HepG2 (cell line): ENCODE measurements around the gene CH25H. TPM values are rescaled to one million over a fixed set of nuclear protein-coding genes. Genes with fewer than 3 reads are reported as not detected.

Source experiments
- ATAC-seq: fragments of 200-7000 bp; cut with Tn5 transposase; 3 replicates; pipeline ENCODE4 v1.9.1; 2020; ENCODE audit warnings: mild to moderate bottlenecking, moderate library complexity
- BruUV-seq: library from RNA; stranded (reverse); fragments of 400-500 nt; replicated peaks from 2 replicates; lab custom pipeline; 2021; lab: Mats Ljungman, UMichigan
- CTCF ChIA-PET: fragments of 300-600 bp; formaldehyde crosslinking; extraction: SDS; loops from one replicate; lab custom pipeline; 2021; ENCODE audit warnings: low total read pairs, inconsistent platforms, low intra/inter-chr PET ratio; lab: Yijun Ruan, JAX
- POLR2A ChIA-PET: fragments of 350-600 bp; sonication (Branson Sonifier 250); formaldehyde crosslinking; loops from one replicate; lab custom pipeline; 2020; ENCODE audit warnings: antibody characterized with exemption, inconsistent platforms; lab: Yijun Ruan, JAX
- DNase-seq: peaks from one replicate; pipeline ENCODE4 v3.0.0-alpha.2; 2015; ENCODE audit warnings: low spot score
- FAIRE-seq: peaks from 3 replicates; lab custom pipeline; 2011; peaks lifted over from hg19 to GRCh38; lab: Jason Lieb, UNC
- H2AFZ ChIP-seq: one replicate; pipeline ENCODE4 v1.6.1; 2011; ENCODE audit warnings: low read length, inconsistent platforms
- H3K27ac ChIP-seq: fragments of 300-600 bp; 3 replicates; pipeline ENCODE4 v1.8.0; 2011; ENCODE audit warnings: mixed run types, mild to moderate bottlenecking, mixed read lengths, low read length, inconsistent platforms; ENCODE audit not compliant: insufficient read depth; ENCODE audit errors: extremely low read length
- H3K27me3 ChIP-seq, 2 experiments: fragments of 200-600 bp in 1 of 2; 2 replicates in 1 of 2; 3 replicates in 1 of 2; pipeline versions ENCODE4 v1.6.0 to v1.8.0; 2011; ENCODE audit warnings: low read length in 2 of 2, mild to moderate bottlenecking in 2 of 2, moderate library complexity in 2 of 2, inconsistent platforms in 1 of 2; ENCODE audit not compliant: insufficient read depth in 2 of 2, control insufficient read depth in 1 of 2
- H3K36me3 ChIP-seq, 2 experiments: fragments of 200-600 bp in 1 of 2; replicated peaks in 1 of 2; 2 replicates in 1 of 2; 3 replicates in 1 of 2; pipeline versions ENCODE4 v1.5.1 to v1.8.0; 2011; ENCODE audit warnings: low read length in 2 of 2, inconsistent platforms in 1 of 2; ENCODE audit not compliant: insufficient read depth in 2 of 2, control insufficient read depth in 1 of 2
- H3K4me1 ChIP-seq: 2 replicates; pipeline ENCODE4 v1.5.1; 2012; ENCODE audit warnings: low read length, inconsistent platforms; ENCODE audit not compliant: insufficient read depth
- H3K4me2 ChIP-seq: 2 replicates; pipeline ENCODE4 v1.6.0; 2011; ENCODE audit warnings: low read depth, low read length, inconsistent platforms
- H3K4me3 ChIP-seq, 3 experiments: fragments of 200-600 bp in 1 of 3; sonication (generic), shearing (Covaris generic) in 1 of 3; replicated peaks in 1 of 3; 2 replicates each; pipeline ENCODE4 v1.5.1; 2011 to 2016; ENCODE audit warnings: low read length in 3 of 3, inconsistent platforms in 2 of 3, low read depth in 2 of 3, mild to moderate bottlenecking in 2 of 3, control low read depth in 1 of 3, mixed read lengths in 1 of 3; ENCODE audit not compliant: insufficient read depth in 1 of 3
- H3K79me2 ChIP-seq: one replicate; pipeline ENCODE4 v1.6.1; 2011; ENCODE audit warnings: low read length, inconsistent platforms; ENCODE audit not compliant: insufficient read depth
- H3K9ac ChIP-seq: 2 replicates; pipeline ENCODE4 v1.6.0; 2011; ENCODE audit warnings: mild to moderate bottlenecking, low read depth, low read length, inconsistent platforms; ENCODE audit not compliant: insufficient read depth
- H3K9me3 ChIP-seq: 2 replicates; pipeline ENCODE4 v1.5.1; 2012; ENCODE audit warnings: mild to moderate bottlenecking, low read length
- H4K20me1 ChIP-seq: 2 replicates; pipeline ENCODE4 v1.6.0; 2011; ENCODE audit warnings: inconsistent platforms, mild to moderate bottlenecking, low read length, moderate library complexity; ENCODE audit not compliant: insufficient read depth
- ARID2 ChIP-seq: sonication (generic); formaldehyde crosslinking; IDR thresholded peaks from 2 replicates; pipeline ENCODE4 v1.8.1; 2022; ENCODE audit warnings: mild to moderate bottlenecking, missing genetic modification reagents, borderline replicate concordance
- CTCF ChIP-seq: sonication (generic); formaldehyde crosslinking; IDR thresholded peaks from 2 replicates; pipeline ENCODE4 v1.5.0; 2020; ENCODE audit warnings: mild to moderate bottlenecking, missing genetic modification reagents, moderate library complexity
- SMC3 ChIP-seq: IDR thresholded peaks from 2 replicates; pipeline ENCODE4 v1.6.1; 2011; ENCODE audit warnings: low read length, improper control_type of control experiment
- STAG1 ChIP-seq: sonication (generic); formaldehyde crosslinking; IDR thresholded peaks from 2 replicates; pipeline ENCODE4 v1.4.0; 2020; ENCODE audit warnings: missing genetic modification reagents
- ZNF512 ChIP-seq: sonication (generic); formaldehyde crosslinking; IDR thresholded peaks from 2 replicates; pipeline ENCODE4 v1.4.0; 2020; ENCODE audit warnings: mild to moderate bottlenecking, missing genetic modification reagents
- WGBS: methylation state at CpG from one replicate; pipeline ENCODE4 v1.1.6; 2017; ENCODE audit warnings: low lambda C conversion rate; 5-methylcytosine and 5-hydroxymethylcytosine counted together
- in situ Hi-C: cut with HindIII; loops from 2 replicates; pipeline ENCODE4 v1.10.0; 2017; ENCODE audit warnings: low pct_unique_long_range_greater_than_20kb; ENCODE audit not compliant: extremely low pct_ligation_motif_present
- intact Hi-C: fragments of 100-400 bp; cut with micrococcal nuclease; formaldehyde crosslinking; loops from one replicate; pipeline ENCODE4 v1.10.0; 2022; ENCODE audit not compliant: unreplicated experiment
- polyA plus RNA-seq, 8 experiments: library from polyadenylated mRNA; depleted of rRNA in 3 of 8; stranded (reverse) in 7 of 8; unstranded in 1 of 8; fragments of >200 nt; fragmentation: Illumina TruSeq in 4 of 8; extraction: Trizol in 4 of 8; gene quantifications; 2 replicates each; pipeline versions ENCODE4 v1.2.1 to v1.2.3, GENCODE V29; 2011 to 2016; ENCODE audit warnings: low read depth in 4 of 8, missing spikeins in 1 of 8, mixed read lengths in 1 of 8; ENCODE audit not compliant: insufficient read depth in 1 of 8
- total RNA-seq, 5 experiments: library from RNA; depleted of rRNA; stranded (reverse); fragments of >200 nt; fragmentation: Illumina TruSeq; extraction: Trizol; gene quantifications; 2 replicates each; pipeline ENCODE4 v1.2.3, GENCODE V29; 2016; ENCODE audit warnings: low read depth in 1 of 5

Gene CH25H
- total and polyA plus RNA-seq, 2 of the 13 experiments (the other 11 are each of a cell fraction or from before 2014, with no cell fraction given), result not detected

GRCh38 chr10:89217057-89217990 is 10.2 kb upstream of the CH25H start:
- DNase-seq (peak; percentile 43), FAIRE-seq (peak; percentile 44), ATAC-seq (no peak)
- ChIA-PET CTCF (interaction anchor here (1.8 to 2.7 kb wide), 3 partner anchors 187 to 346 kb away, joined by 8 to 26 read pairs (median 14); no protein-coding TSS in a partner anchor), POLR2A (no interaction called here)
- no peak overlapping the region for H3K4me3 ChIP-seq
- no peaks in the 10 kb centered on the region for H3K79me2 ChIP-seq
- H4K20me1 ChIP-seq, result peaks cover 6% of the 10 kb centered on the region; the same call in 1 of the 2 replicates
- H3K27ac ChIP-seq, result no peak overlapping the region
- H3K4me2 ChIP-seq, result no peak overlapping the region
- H3K36me3 ChIP-seq, result peaks cover 3 to 19% of the 10 kb centered on the region in 2 experiments; a peak in 4 of 5 replicates
- intact Hi-C loops, result loop anchor here (1.0 to 2.0 kb wide), 4 partner anchors 33 to 383 kb away; partner anchors contain the start of gene LIPA
- 35% methylated on average over 6 of the region's 6 CpGs for WGBS
- H3K27me3 ChIP-seq, result no peaks in the 10 kb centered on the region
- no peaks in the 10 kb centered on the region for H3K9me3 ChIP-seq
- in situ Hi-C loops, result loop anchor here (25.0 kb wide), 1 partner anchor 380 kb away; no protein-coding TSS in a partner anchor
- H3K9ac ChIP-seq, result no peak overlapping the region
- H2AFZ ChIP-seq, result no peak overlapping the region
- no peaks in the 10 kb centered on the region for H3K4me1 ChIP-seq
- BruUV-seq, result no TSS peak
- TF ChIP-seq ARID2 (0 out of 2 replicates have a peak, but pooled peaks have one; percentile 29), STAG1 (peak; percentile 54), SMC3 (peak; percentile 29; the same call in 1 of the 2 replicates), CTCF (CRISPR knock-in tag) (peak; percentile 59), ZNF512 (CRISPR knock-in tag) (no peak)
